ENCODE results near the gene ANKRD55.

ANKRD55 gene

GRCh38 chr5:56053363-56053762 is 179.8 kb downstream of the ANKRD55 start:
- no peak for DNase-seq

DNA sequence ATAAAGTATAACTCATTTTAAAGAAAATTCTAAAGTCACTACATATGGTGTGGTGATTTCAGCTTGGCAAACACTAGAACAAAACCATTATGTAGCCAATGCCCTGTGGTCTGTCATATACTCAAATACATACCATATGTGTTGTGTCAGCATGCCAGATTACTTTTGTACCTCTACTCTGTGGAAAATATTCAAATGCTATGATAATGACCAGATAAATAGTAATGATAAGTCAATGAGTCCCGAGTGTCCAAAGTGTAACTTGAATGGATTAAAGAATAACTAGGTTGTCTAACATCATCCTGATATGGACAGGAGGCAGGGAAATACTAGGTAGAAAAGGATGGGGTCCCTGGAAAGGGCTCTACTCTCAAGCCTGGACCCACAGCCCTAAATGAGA is 180.4 kb downstream of the ANKRD55 start:
- no peak for DNase-seq

- peak in 1 of 58 donors; percentile 27 for DNase-seq
Observed at GRCh38 chr5:56050551-56051255, 182.4 kb downstream of the ANKRD55 start.
